ENCODE measurements around the gene TFCP2.
A peak's percentile ranks its signal among the peaks of the same experiment; 100 is the strongest.

The TFCP2 gene

DNA sequence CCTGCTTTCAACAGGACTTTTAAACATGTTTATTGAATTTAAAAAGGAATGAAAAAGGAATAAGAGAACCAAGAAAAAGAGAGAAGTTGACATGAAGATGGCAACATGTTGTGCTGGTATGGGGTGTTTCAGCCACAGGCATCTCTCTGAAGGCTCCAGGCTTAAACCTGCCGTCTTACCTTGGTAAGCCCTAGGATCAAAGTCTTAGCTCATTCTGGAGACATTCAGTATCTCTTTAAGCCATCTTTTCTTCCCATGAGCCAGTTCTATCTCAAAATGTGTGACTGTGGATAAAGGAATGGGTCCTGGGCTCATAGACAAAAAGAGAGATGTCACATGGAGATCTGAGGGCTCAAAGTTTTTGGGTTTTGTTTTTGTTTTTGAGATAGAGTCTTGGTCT, 1.6 kb upstream of the TFCP2 start:
- intact Hi-C loops (cut with DNase I), result loop anchor here (10.0 kb wide), 1 partner anchor 90 kb away; the partner anchor contains the start of gene CSRNP2
- DNase-seq, result no peak

DNA sequence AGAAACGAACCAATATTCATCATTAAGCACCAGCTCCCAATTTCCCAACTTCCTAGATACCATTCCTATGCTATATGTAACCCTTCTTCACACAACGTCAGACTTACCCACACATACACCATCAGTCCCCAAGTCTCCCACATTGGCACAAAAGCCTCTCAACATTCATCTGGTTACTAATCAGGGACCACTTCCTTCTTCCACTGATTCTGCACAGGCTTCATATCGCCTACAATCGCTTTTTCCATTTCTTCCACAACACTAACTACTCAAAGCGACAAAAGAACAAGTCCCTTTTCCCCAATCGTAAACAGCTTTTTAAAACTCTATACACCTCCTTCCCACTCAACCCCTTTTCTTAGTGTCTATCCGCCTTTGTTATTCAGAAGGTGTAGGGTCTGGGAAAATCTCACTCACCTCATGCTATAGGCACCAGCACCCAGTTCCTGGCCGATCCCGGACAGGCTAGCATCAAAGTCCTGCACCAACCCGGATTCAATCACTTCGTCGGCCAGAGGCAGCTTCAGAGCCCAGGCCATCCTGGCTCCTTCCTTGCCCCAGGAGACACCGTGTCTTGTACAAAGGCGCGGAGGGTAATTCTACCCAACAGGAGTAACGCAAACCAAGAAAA, 936 bp downstream of the TFCP2 start:
- peak in 15 of 42 donors; percentile 3 to 46 (median 19) for DNase-seq
- intact Hi-C loops (cut with DNase I), result loop anchor here (10.0 kb wide), 1 partner anchor 87 kb away; the partner anchor contains the start of gene CSRNP2

DNA sequence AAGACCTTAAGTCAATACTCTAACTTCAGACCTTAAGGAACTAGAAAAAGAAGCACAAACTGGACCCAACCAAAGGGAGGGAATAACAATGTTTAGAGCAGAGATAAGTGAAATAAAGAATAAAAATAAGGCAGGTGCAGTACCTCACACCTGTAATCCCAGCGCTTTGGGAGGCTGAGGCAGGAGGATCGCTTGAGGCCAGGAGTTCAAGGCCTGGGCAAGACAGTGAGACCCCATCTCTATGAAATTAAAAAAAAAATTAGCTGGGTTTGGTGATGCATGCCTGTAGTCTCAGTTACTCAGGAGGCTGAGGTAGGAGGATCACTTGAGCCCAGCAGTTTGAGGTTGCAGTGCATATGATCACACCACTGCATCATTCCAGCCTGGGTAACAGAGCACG, 9.1 kb downstream of the TFCP2 start:
- peak in 1 of 42 donors; percentile 8 for DNase-seq
- intact Hi-C loops (cut with DNase I), result no loop called here

DNA sequence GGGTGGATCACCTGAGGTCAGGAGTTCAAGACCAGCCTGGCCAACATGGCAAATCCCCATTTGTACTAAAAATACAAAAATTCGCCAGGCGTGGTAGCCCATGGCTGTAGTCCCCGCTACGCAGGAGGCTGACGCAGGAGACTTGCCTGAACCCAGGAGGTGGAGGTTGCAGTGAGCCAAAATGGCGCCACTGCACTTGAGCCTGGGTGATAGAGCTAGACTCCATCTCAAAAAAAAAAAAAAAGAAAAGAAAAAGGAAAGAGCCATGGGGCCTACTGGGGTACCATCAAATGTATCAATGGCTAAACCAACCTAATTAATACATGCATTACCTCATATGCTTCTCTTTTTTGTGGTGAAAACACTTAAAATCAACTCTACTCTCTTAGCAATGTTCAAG, 10.7 kb downstream of the TFCP2 start:
- DNase-seq, result peak in 1 of 42 donors; percentile 7
- intact Hi-C loops (cut with DNase I), result no loop called here

DNA sequence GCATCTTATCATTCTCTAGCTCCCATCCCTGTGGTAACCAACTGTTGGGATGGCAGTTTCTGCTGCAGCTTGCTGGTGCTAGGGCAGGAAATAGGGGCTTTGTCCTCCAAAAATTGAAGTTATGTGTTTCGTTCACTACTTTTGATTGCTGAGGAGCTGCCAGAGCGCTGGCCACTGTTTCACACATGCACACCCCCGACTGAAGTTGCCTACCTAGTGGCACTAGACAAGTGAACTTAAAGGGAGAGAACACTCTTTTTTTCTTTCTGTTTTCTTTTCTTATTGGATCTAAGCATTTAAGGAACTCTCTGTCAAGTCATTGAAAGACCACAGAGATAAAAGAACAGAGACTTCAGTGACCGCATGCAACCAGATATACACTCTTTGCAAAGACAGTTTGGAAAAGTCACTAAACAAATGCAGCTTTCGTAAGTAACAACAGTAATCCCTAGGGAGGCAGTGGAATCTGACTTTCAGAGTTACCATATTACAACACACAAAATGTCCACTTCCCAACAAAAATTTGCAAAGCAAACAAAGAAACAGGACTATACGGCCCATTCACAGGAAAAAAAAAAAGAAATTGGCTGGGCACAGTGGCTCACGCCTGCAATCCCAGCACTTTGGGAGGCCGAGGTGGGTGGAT, 12.0 kb downstream of the TFCP2 start:
- intact Hi-C loops (cut with DNase I), result no loop called here

DNA sequence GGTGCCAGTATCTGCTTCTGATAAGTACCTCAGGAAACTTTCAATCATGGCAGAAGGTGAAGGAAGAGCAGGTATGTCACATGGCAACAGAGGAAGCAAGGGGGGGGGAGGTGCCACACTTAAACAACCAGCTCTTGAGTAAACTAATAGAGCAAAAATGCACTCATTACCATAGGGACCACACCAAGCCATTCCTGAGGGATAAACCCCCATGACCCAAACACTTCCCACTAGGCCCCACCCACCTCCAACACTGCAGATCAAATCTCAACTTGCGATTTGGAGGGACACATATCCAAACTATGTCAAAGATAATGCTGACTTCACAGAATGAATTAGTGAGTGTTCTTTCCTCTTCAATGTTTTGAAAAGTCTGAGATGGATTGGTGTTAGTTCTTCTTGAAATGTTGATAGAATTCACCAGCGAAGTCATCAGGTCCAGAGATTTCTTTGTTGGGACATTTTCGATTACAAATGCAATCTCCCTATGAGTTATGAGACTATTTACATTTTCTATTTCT, 16.6 kb downstream of the TFCP2 start:
- intact Hi-C loops (cut with DNase I), result no loop called here
- no peak for DNase-seq

More for the DNA sequence above, 12.0 kb downstream of the TFCP2 start:
- peak in 1 of 42 donors; percentile 27 for DNase-seq

DNA sequence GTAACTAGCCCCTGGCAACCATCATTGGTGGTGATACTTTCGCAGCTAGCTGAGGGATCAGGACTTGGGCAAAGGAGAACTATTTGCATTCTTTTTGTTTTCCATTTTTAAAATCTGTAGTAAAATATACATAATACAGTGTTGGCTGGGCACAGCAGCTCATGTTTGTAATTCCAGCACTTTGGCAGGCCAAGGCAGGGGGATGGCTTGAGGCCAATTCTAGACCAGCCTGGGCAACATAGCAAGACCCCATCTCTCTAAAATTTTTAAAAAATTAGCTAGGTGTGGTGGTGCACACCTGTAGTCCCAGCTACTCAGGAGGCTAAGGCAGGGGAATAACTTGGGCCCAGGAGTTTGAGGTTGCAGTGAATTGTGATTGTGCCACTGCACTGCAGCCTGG, 20.0 kb downstream of the TFCP2 start:
- DNase-seq, result no peak
- intact Hi-C loops (cut with DNase I), result no loop called here

DNA sequence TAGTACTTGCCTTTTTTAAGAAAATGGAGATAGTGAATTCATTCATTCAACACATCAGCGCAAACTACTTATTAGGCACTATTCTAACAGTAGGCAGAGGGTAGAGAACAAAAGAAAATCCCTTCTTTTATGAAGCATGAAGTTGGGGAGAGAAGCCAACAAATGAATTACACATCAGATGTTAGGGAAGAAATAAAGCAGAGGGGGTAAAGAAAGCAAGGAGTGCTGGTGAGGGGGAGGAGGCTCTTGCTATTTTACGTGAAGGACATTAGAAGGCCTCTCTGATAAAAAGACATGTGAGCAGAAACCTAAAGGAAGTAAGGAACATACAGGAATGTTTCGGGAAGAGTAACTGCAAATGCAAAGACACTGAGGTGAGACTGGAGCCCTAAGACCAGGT, 22.2 kb downstream of the TFCP2 start:
- intact Hi-C loops (cut with DNase I), result no loop called here
- no peak for DNase-seq

DNA sequence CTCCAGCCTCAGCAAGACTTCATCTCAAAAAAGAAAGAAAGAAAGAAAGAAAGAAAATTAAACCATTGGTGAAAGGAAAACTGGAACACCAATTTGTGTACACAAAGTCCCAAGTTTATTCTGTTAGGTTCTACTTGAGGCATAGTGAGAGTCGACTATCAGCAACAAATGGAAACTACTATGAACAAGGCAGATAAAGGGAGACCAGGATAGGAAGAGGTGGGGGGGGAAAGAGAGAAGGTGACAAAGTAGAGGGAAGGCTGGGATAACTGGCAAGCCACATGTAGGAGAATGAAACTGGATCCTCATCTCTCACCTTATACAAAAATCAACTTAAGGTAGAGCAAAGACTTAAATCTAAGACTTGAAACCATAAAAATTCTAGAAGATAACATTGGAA, 25.6 kb downstream of the TFCP2 start:
- intact Hi-C loops (cut with DNase I), result no loop called here
- no peak for DNase-seq

DNA sequence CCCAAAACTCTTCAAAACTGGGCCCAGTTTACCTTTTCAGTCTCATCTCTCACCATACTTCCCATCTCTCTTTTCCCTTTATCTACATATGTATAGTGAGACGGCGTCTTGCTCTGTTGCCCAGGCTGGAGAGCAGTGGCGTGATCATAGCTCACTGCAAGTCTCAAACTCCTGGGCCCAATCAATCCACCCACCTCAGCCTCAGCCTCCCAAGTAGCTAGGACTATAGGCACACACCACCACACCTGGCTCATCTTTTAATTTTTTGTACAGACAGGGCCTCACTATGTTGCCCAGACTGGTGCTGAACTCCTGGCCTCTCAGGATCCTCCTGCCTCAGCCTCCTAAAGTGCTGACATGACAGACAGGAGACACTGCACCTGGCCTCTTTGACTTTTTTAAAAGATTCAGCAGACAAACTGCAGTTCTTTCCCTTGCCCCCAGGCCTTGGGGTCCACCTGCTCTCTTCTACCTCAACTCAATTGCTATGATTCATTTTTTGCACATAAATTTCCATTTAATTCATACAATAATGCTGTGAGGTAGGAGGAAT, 33.6 kb downstream of the TFCP2 start:
- intact Hi-C loops (cut with DNase I), result no loop called here
- DNase-seq, result no peak

DNA sequence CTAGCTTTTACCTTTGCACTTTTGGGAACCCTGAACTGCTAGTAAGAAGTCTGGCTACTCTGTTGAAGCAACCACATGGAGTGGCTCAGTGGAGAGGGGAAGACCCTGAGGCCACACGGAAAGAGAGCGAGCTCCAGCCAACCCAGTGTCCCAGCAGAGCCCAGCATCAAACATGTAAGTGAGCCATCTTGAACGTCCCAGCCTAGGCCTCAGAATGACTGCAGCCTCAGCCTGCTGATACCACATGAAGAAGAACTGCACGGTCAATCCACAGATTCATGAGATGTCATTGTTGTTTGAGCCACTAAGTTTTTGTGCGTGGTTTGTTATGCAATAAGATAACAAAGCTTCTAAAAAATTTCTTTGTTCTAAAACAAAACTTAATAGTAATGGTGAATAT, 40.2 kb downstream of the TFCP2 start:
- DNase-seq, result no peak
- intact Hi-C loops (cut with DNase I), result no loop called here

DNA sequence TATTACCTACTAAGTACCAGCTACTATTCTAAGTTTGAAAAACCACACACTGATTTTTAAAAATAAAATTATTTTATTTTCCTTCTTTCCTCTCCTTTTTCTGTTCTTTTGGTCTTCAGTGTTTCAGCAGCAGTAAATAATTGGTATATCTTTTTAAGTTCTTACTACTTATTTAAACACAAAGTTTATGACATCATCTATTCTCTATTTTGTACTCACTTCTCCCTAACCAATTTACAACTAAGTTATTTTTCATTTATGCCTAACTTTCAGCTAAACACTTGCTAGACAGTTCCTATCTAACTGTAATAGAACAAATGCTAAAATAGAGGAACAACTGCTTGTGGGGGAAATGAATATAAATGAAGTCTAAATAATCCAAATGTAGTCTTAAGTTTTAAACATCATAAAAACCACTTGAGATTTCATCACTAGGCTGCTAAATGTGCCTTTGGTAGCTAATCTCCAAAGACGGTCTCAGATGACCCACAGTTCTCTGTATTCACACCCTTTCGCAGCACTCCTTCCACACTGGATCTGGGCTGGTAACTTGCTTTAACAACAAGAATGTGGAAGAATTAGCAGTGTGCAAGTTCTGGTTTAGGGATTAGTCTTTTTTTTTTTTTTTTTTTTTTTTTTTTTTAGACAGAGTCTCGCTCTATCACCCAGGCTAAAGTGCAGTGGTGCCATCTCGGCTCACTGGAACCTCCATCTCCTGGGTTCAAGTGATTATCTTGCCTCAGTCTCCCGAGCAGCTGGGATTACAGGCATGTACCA, 41.0 kb downstream of the TFCP2 start:
- no peak for DNase-seq
- intact Hi-C loops (cut with DNase I), result no loop called here

DNA sequence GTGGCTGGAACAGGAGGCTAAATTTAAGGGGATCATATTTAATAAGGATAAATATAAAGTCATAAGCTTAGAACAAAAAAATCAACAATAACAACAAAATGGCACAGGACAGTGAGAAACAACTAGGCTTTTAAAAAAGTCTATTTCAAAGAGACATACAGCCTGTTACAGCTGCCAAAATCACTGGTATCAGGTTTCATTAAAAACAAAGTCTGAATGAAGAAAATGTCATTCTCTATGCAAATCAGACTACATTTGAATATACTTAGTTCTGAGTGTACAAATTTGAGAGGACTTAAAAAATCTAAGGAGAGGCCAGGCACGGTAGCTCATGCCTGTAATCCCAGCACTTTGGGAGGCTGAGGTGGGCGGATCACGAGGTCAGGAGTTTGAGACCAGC, 44.0 kb downstream of the TFCP2 start:
- no peak for DNase-seq
- intact Hi-C loops (cut with DNase I), result no loop called here

DNA sequence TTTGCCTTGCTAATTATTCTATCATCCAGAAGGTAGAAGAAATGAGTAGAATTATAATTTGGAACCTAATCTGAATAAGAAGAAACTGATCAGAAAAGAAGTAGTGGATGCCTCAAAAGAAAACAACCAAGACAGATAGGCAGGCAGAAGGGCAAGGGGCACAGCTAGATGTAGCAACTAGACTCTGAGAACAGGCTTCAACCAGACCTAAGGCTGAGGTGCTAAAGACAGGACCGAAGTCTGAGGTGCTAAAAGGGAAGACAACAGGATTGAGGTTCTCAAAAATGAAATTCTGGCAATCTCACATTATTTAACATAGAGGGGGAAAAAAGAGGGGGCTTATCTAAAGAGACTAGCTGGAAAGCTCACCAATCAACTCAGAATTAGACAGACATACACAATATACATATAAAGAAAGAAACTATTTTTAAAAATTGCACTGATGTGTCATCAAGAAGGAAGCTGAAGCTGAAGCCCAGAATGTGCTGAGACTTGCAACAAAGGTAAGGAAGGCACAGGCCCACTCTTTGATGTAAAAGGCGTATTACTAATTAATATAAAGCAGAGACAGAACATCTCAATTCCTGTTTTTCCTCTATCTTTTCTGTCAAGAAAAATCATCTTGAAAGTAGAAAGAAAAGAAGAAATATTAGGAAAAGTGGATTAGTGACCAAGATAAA, 45.7 kb downstream of the TFCP2 start:
- intact Hi-C loops (cut with DNase I), result no loop called here
- peak in 9 of 42 donors; percentile 4 to 48 (median 18) for DNase-seq

DNA sequence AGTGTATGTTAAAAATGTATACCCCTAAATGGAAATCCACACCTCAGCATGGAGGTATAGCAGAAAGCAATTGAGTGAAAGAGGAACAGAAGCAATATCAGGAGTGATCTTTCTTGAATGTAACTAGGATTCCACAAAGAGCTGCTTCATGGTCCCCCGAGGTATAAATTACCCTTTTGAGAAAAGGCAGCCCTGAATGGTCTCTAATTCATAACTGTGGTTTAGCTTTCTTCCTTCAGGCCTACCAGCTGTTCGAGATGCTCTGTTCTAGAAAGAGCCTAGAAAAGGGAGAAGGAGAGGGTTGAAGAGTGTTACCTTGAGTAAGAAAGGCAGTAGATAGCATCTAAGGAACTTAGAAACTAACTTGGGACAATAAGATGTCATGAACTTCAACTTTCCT, 46.6 kb downstream of the TFCP2 start:
- intact Hi-C loops (cut with DNase I), result no loop called here
- DNase-seq, result no peak

DNA sequence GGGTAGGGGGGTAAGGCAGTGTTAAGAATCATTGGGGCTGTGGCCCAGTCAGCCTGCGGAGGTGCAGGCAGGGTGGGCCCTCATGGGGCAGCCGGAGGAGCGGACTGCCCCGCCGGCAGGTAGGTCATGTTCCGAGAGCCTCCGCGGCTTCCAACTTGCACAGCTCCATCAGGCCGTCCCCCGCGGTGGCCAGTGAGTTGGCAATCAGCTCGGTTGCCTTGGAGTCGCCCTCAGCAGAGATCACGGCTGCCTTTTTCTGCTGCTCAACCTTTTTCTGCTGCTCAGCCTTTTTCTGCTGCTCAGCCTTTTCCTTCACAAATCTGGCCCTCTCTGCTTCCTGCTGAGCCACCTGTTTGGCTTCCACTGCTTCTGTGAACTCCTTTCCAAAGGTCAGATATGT, 48.4 kb downstream of the TFCP2 start:
- peak in 16 of 42 donors; percentile 3 to 60 (median 22) for DNase-seq
- intact Hi-C loops (cut with DNase I), result no loop called here

DNA sequence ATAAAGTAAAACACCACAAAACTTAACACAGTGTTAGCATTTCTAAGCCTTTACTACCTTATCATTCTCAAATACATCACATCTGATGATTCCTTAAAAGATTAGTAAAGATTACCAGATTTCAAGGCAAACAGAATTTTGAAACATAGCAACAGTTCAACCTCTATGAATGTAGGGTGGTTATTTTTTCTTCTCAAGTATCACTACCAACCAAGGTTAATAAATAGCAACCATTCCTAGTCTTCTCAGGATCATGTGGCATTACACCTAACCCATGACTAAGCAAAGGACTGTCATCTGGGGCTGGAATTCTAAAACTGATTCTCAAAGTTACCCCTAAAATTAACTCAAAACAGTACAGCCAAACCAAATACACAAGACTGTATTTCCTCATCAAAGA, 50.1 kb downstream of the TFCP2 start:
- intact Hi-C loops (cut with DNase I), result no loop called here
- no peak for DNase-seq

DNA sequence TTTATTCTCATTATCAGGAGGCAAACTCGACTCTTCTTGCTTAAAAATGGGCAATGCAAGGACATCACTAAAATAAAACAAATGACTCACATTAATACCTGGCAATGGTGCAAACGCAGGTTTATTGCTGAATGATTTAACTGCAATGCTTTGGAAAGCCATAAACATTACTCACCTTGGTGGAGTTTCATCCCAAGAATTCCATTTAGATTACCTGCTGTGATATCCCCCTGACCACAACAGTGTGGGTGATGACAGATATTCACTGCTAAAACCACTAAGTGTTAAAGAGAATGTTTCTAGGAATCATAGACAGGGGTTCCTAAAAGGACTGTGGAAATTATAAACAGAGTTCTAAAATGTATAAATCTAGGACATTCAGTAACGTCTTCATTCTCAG, 54.2 kb downstream of the TFCP2 start:
- DNase-seq, result no peak
- intact Hi-C loops (cut with DNase I), result no loop called here

DNA sequence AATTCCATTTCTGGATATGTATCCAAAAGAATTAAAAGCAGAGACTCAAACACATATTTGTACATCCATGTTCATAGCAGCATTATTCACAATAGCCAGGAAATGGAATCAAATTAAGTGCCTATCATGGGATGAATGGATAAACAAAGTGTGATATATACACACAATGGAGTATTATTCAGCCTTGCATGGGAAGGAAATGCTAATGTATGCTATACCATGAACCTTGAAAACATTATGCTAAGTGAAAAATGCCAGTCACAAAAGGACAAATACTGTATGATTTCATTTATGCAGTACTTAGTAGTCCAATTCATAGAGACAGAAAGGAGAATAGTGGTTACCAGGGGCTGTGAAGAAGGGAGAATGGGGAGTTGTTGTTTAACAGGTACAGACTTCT, 57.4 kb downstream of the TFCP2 start:
- intact Hi-C loops (cut with DNase I), result no loop called here

More for the DNA sequence above, 57.4 kb downstream of the TFCP2 start:
- DNase-seq, result no peak

All from head of caudate nucleus (tissue), 42 donors.